Caco-2 (cell line): ENCODE measurements around the gene DDX24. TPM values are rescaled to one million over a fixed set of nuclear protein-coding genes. Genes with fewer than 3 reads are reported as not detected.

Experiments used
- BruUV-seq: library from RNA; stranded (reverse); fragments of 400-500 nt; replicated peaks from 2 replicates; lab custom pipeline; 2021; lab: Mats Ljungman, UMichigan
- CTCF ChIA-PET: fragments of 300-600 bp; sonication (Branson Sonifier 250); formaldehyde crosslinking; loops from one replicate; lab custom pipeline; 2022; ENCODE audit warnings: antibody characterized with exemption; lab: Charles Lee
- POLR2A ChIA-PET: fragments of 300-600 bp; sonication (Branson Sonifier 250); formaldehyde crosslinking; loops from one replicate; lab custom pipeline; 2022; ENCODE audit warnings: antibody characterized with exemption; lab: Charles Lee
- DNase-seq, 2 experiments: peaks; one replicate each; pipeline versions ENCODE4 v3.0.0 to v3.0.0-alpha.2; 2020 to 2022
- H3K27me3 ChIP-seq: replicated peaks from 2 replicates; pipeline ENCODE4 v1.6.0; 2011; ENCODE audit warnings: low read length; ENCODE audit not compliant: control insufficient read depth, insufficient read depth
- H3K36me3 ChIP-seq: 2 replicates; pipeline ENCODE4 v1.5.1; 2011; ENCODE audit warnings: low read length; ENCODE audit not compliant: control insufficient read depth, insufficient read depth
- H3K4me1 ChIP-seq: fragments of 250-450 bp; sonication (Bioruptor Pico); 2 replicates; pipeline ENCODE4 v1.5.1; 2020; ENCODE audit warnings: mild to moderate bottlenecking
- H3K4me3 ChIP-seq: 2 replicates; pipeline ENCODE4 v1.5.1; 2011; ENCODE audit warnings: low read depth, mild to moderate bottlenecking, control low read depth, low read length
- H3K9me3 ChIP-seq: fragments of 250-450 bp; sonication (Bioruptor Pico); 2 replicates; pipeline ENCODE4 v1.5.1; 2020; ENCODE audit warnings: mild to moderate bottlenecking, moderate library complexity
- H3K27ac Mint-ChIP-seq: one replicate; pipeline ENCODE4 v1.8.0; 2022; ENCODE audit warnings: mixed read lengths; ENCODE audit not compliant: unreplicated experiment
- H3K27me3 Mint-ChIP-seq: one replicate; pipeline ENCODE4 v1.8.0; 2022; ENCODE audit warnings: mixed read lengths; ENCODE audit not compliant: insufficient read depth, unreplicated experiment
- H3K36me3 Mint-ChIP-seq: one replicate; pipeline ENCODE4 v1.8.0; 2022; ENCODE audit warnings: mild to moderate bottlenecking, mixed read lengths; ENCODE audit not compliant: insufficient read depth, unreplicated experiment
- H3K4me1 Mint-ChIP-seq: one replicate; pipeline ENCODE4 v1.8.0; 2022; ENCODE audit warnings: low read depth, mixed read lengths; ENCODE audit not compliant: unreplicated experiment
- H3K4me3 Mint-ChIP-seq: one replicate; pipeline ENCODE4 v1.8.0; 2022; ENCODE audit warnings: mild to moderate bottlenecking, moderate library complexity, mixed read lengths; ENCODE audit not compliant: unreplicated experiment
- H3K9me3 Mint-ChIP-seq: one replicate; pipeline ENCODE4 v1.8.0; 2022; ENCODE audit warnings: mixed read lengths; ENCODE audit not compliant: unreplicated experiment
- CTCF ChIP-seq, 2 experiments: fragments of 200-600 bp in 1 of 2; IDR thresholded peaks; 1 replicate in 1 of 2; 2 replicates in 1 of 2; pipeline versions ENCODE4 v1.5.1 to v1.8.0; 2011 to 2022; ENCODE audit warnings: antibody characterized with exemption in 1 of 2, control low read depth in 1 of 2, inconsistent platforms in 1 of 2, low read depth in 1 of 2, low read length in 1 of 2, mild to moderate bottlenecking in 1 of 2, moderate library complexity in 1 of 2; ENCODE audit not compliant: insufficient read depth in 1 of 2, severe bottlenecking in 1 of 2, unreplicated experiment in 1 of 2
- intact Hi-C: fragments of 100-400 bp; cut with micrococcal nuclease; formaldehyde crosslinking; loops from one replicate; pipeline ENCODE4 v1.10.0; 2022; ENCODE audit not compliant: unreplicated experiment
- total RNA-seq: library from RNA; stranded (reverse); gene quantifications from 2 replicates; pipeline ENCODE4 v1.2.3, GENCODE V29; 2022

The DDX24 gene
- total RNA-seq, 1 experiment from 2014 or later = 131 TPM

DNA sequence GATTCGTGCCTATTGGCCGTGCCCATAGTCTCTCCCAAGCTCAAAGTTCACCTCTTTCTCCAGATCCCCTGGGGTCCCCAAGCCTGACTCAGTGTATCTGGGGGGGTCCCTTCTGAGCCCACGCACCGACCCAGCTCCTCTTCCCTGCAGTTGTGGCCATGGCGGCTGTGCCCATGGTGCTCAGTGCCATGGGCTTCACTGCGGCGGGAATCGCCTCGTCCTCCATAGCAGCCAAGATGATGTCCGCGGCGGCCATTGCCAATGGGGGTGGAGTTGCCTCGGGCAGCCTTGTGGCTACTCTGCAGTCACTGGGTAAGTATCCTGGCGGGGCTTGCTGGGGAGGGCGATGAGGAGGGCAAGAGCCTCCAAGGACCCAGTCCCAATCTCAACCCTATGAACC, 34.6 kb upstream of the DDX24 start:
- Mint-ChIP-seq H3K36me3 (no peaks in the 10 kb centered on the region), H3K27me3 (peaks cover 4% of the 10 kb centered on the region), H3K4me3 (no peak overlapping the region), H3K9me3 (no peaks in the 10 kb centered on the region), H3K4me1 (no peaks in the 10 kb centered on the region), H3K27ac (no peak overlapping the region)
- CTCF ChIA-PET = no interaction called here
- POLR2A ChIA-PET = no interaction called here
- intact Hi-C loops = no loop called here
- no peaks in the 10 kb centered on the region for H3K36me3 ChIP-seq
- TF ChIP-seq CTCF (IDR thresholded peaks at IDR 0.05; ENCODE audit: insufficient read depth in 1 of 2, low read depth in 1 of 2, low read length in 1 of 2, severe bottlenecking in 1 of 2, unreplicated experiment in 1 of 2) = no peak
- no peaks in the 10 kb centered on the region for H3K4me1 ChIP-seq
- no peak overlapping the region for H3K4me3 ChIP-seq
- no peaks in the 10 kb centered on the region for H3K9me3 ChIP-seq
- H3K27me3 ChIP-seq = no peaks in the 10 kb centered on the region
- no TSS peak for BruUV-seq
- DNase-seq = no peak

GRCh38 chr14:94115058-94115591, 34.1 kb upstream of the DDX24 start:
- Histone ChIP-seq H3K27me3 (no peaks in the 10 kb centered on the region), H3K36me3 (no peaks in the 10 kb centered on the region), H3K9me3 (no peaks in the 10 kb centered on the region), H3K4me1 (no peaks in the 10 kb centered on the region), H3K4me3 (no peak overlapping the region)
- no peak overlapping the region for H3K4me3 Mint-ChIP-seq
- intact Hi-C loops = no loop called here
- H3K27ac Mint-ChIP-seq = no peak overlapping the region
- H3K36me3 Mint-ChIP-seq = no peaks in the 10 kb centered on the region
- H3K4me1 Mint-ChIP-seq = no peaks in the 10 kb centered on the region
- CTCF ChIA-PET = no interaction called here
- no peaks in the 10 kb centered on the region for H3K9me3 Mint-ChIP-seq
- DNase-seq = no peak
- no TSS peak for BruUV-seq
- POLR2A ChIA-PET = no interaction called here
- H3K27me3 Mint-ChIP-seq = peaks cover 4% of the 10 kb centered on the region
- no peak for TF ChIP-seq CTCF (IDR thresholded peaks at IDR 0.05; ENCODE audit: insufficient read depth in 1 of 2, low read depth in 1 of 2, low read length in 1 of 2, severe bottlenecking in 1 of 2, unreplicated experiment in 1 of 2)

- no peak for TF ChIP-seq CTCF (IDR thresholded peaks at IDR 0.05; ENCODE audit: insufficient read depth in 1 of 2, low read depth in 1 of 2, low read length in 1 of 2, severe bottlenecking in 1 of 2, unreplicated experiment in 1 of 2)
- Histone ChIP-seq H3K4me1 (no peaks in the 10 kb centered on the region), H3K36me3 (no peaks in the 10 kb centered on the region), H3K9me3 (no peaks in the 10 kb centered on the region), H3K27me3 (no peaks in the 10 kb centered on the region), H3K4me3 (no peak overlapping the region)
- no TSS peak for BruUV-seq
- Mint-ChIP-seq H3K9me3 (no peaks in the 10 kb centered on the region), H3K36me3 (no peaks in the 10 kb centered on the region), H3K27ac (no peak overlapping the region), H3K4me1 (no peaks in the 10 kb centered on the region), H3K27me3 (peaks cover 4% of the 10 kb centered on the region), H3K4me3 (no peak overlapping the region)
- CTCF ChIA-PET = no interaction called here
- no peak for DNase-seq
- intact Hi-C loops = no loop called here
- POLR2A ChIA-PET = no interaction called here
These were observed 33.6 kb upstream of the DDX24 start for GRCh38 chr14:94114589-94115057.
